ENCODE data around the gene TMEM250. TPM values are rescaled to one million over a fixed set of nuclear protein-coding genes. Genes with fewer than 3 reads are reported as not detected.

Gene TMEM250
- total and polyA plus RNA-seq, 9 of the 15 experiments (the other 6 are each of a cell fraction or from before 2014, with no cell fraction given): 0.32 to 44.6 (median 12.2) TPM

DNA sequence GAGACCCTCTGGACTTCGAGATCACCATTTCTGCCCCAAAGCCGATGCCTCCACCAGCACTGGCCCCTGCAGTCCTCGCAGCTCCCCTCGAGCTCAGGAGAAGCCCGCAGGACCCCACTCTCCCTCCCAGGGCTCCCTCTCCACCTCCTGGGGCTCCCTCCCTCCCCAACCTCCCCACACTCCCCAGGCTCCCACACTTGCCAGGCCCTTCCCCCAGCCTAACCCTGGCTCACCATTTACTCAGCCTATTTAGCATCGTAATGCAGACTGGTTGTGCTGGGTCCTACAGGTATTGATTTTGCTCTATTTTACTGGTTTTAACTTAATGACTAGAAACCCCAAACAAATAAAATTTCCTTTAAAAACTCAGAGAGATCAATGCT is 23.7 kb upstream of the TMEM250 start:
- CTCF ChIA-PET (ENCODE audit: low intra/inter-chr PET ratio): interaction anchor here (2.1 kb wide), 1 partner anchor 141 kb away, joined by 10 read pairs; no protein-coding TSS in a partner anchor
- H4K20me1 ChIP-seq (replicated peaks; ENCODE audit: control insufficient read depth, insufficient read depth, low read length): peaks cover 6% of the 10 kb centered on the region; the same call in 1 of the 2 replicates
- no peak overlapping the region for H3K4me3 ChIP-seq
- POLR2A ChIA-PET: interaction anchor here (0.8 kb wide), 1 partner anchor 9 kb away, joined by 6 read pairs; no protein-coding TSS in a partner anchor
- H3K27ac ChIP-seq (ENCODE audit: extremely low read depth, low read depth, low read length): no peak overlapping the region
- no peak for FAIRE-seq
- no peak overlapping the region for H3K4me2 ChIP-seq (ENCODE audit: insufficient read depth, low read length)
- H3K79me2 ChIP-seq (ENCODE audit: control insufficient read depth, insufficient read depth, low read length): no peaks in the 10 kb centered on the region
- H3K36me3 ChIP-seq (ENCODE audit: control insufficient read depth, insufficient read depth, low read length): no peaks in the 10 kb centered on the region
- TF ChIP-seq, protein P1, sequence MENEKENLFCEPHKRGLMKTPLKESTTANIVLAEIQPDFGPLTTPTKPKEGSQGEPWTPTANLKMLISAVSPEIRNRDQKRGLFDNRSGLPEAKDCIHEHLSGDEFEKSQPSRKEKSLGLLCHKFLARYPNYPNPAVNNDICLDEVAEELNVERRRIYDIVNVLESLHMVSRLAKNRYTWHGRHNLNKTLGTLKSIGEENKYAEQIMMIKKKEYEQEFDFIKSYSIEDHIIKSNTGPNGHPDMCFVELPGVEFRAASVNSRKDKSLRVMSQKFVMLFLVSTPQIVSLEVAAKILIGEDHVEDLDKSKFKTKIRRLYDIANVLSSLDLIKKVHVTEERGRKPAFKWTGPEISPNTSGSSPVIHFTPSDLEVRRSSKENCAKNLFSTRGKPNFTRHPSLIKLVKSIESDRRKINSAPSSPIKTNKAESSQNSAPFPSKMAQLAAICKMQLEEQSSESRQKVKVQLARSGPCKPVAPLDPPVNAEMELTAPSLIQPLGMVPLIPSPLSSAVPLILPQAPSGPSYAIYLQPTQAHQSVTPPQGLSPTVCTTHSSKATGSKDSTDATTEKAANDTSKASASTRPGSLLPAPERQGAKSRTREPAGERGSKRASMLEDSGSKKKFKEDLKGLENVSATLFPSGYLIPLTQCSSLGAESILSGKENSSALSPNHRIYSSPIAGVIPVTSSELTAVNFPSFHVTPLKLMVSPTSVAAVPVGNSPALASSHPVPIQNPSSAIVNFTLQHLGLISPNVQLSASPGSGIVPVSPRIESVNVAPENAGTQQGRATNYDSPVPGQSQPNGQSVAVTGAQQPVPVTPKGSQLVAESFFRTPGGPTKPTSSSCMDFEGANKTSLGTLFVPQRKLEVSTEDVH (IDR thresholded peaks at IDR 0.05; ENCODE audit: low read depth, partially characterized antibody): no peak
- TF ChIP-seq ZNF766 (CRISPR knock-in tag; conservative IDR thresholded peaks at IDR 0.05): no peak
- TF ChIP-seq NFYB (IDR thresholded peaks at IDR 0.05; ENCODE audit: extremely low read depth, insufficient read length): no peak
- TF ChIP-seq, protein P2, sequence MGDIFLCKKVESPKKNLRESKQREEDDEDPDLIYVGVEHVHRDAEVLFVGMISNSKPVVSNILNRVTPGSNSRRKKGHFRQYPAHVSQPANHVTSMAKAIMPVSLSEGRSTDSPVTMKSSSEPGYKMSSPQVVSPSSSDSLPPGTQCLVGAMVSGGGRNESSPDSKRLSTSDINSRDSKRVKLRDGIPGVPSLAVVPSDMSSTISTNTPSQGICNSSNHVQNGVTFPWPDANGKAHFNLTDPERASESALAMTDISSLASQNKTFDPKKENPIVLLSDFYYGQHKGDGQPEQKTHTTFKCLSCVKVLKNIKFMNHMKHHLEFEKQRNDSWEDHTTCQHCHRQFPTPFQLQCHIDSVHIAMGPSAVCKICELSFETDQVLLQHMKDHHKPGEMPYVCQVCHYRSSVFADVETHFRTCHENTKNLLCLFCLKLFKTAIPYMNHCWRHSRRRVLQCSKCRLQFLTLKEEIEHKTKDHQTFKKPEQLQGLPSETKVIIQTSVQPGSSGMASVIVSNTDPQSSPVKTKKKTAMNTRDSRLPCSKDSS (IDR thresholded peaks at IDR 0.05; ENCODE audit: low read depth, partially characterized antibody): no peak
- TF ChIP-seq CXXC5 (CRISPR knock-in tag; IDR thresholded peaks at IDR 0.05): no peak
- no peak for TF ChIP-seq KLF13 (tag; IDR thresholded peaks at IDR 0.05; ENCODE audit: borderline replicate concordance, low read depth)
- no peak for TF ChIP-seq CHD4 (IDR thresholded peaks at IDR 0.05; ENCODE audit: insufficient read depth, insufficient replicate concordance, low read depth, low read length, poor library complexity, severe bottlenecking)
- no peak for TF ChIP-seq POLR3A (IDR thresholded peaks at IDR 0.05; ENCODE audit: borderline replicate concordance, extremely low read depth, insufficient read depth, insufficient read length)
- H3K27me3 ChIP-seq (ENCODE audit: control insufficient read depth in 2 of 2, insufficient read depth in 2 of 2, low read length in 2 of 2): peaks cover 20 to 39% of the 10 kb centered on the region in 2 experiments; a peak in 4 of 5 replicates
- ATAC-seq: no peak
- intact Hi-C loops (cut with micrococcal nuclease) (loop anchor here (5.0 kb wide), 2 partner anchors 125 to 350 kb away; no protein-coding TSS in a partner anchor), in situ Hi-C loops (cut with MboI) (no loop called here)
- H3K9me1 ChIP-seq (ENCODE audit: control insufficient read depth, insufficient read depth, low read length): no peaks in the 10 kb centered on the region
- H3K4me1 ChIP-seq (replicated peaks in 1 of 2; ENCODE audit: control insufficient read depth in 2 of 2, insufficient read depth in 2 of 2, low read length in 2 of 2): peaks cover 0 to 34% of the 10 kb centered on the region in 2 experiments; a peak in 1 of 5 replicates
- H3K9me3 ChIP-seq (replicated peaks; ENCODE audit: control insufficient read depth, insufficient read depth, low read depth, low read length): no peaks in the 10 kb centered on the region
- 0% methylated on average over 1 of the region's 6 CpGs for WGBS (ENCODE audit: insufficient coverage, low coverage, missing lambda C conversion rate)
- H2AFZ ChIP-seq (ENCODE audit: low read depth, low read length): no peak overlapping the region
- H3K9ac ChIP-seq (ENCODE audit: insufficient read depth in 1 of 2, low read depth in 2 of 2, low read length in 2 of 2): no peak overlapping the region; a peak in 1 of 4 replicates
- BruUV-seq (replicated peaks): no TSS peak
- DNase-seq (ENCODE audit: extremely low read depth in 1 of 4, low spot score in 3 of 4): no peak
